NCI-H2107 (cell line): ENCODE measurements around the gene TNS3.

Experiments
- DNase-seq: peaks from one replicate; lab custom pipeline; 2025; lab: John Stamatoyannopoulos, UW

TNS3 gene

GRCh38 chr7:47521816-47522561 lies 59.9 kb downstream of the TNS3 start:
- no peak for DNase-seq

GRCh38 chr7:47521011-47521795 lies 60.7 kb downstream of the TNS3 start:
- no peak for DNase-seq

GRCh38 chr7:47520406-47520805 lies 61.5 kb downstream of the TNS3 start:
- no peak for DNase-seq

- no peak for DNase-seq
These were observed 63.1 kb downstream of the TNS3 start for GRCh38 chr7:47518827-47519226.

GRCh38 chr7:47517821-47518480 lies 64.0 kb downstream of the TNS3 start:
- no peak for DNase-seq

- DNase-seq, result peak; percentile 38
These were observed 64.8 kb downstream of the TNS3 start for GRCh38 chr7:47516985-47517600.

- DNase-seq, result no peak
These were observed 65.5 kb downstream of the TNS3 start for GRCh38 chr7:47516386-47516785.

- DNase-seq, result no peak
These were observed 66.5 kb downstream of the TNS3 start for GRCh38 chr7:47515305-47515834.

GRCh38 chr7:47514818-47515217 lies 67.1 kb downstream of the TNS3 start:
- no peak for DNase-seq

GRCh38 chr7:47514367-47514766 lies 67.5 kb downstream of the TNS3 start:
- no peak for DNase-seq

- DNase-seq, result no peak
These were observed 68.1 kb downstream of the TNS3 start for GRCh38 chr7:47513741-47514241.

GRCh38 chr7:47512481-47513176 lies 69.3 kb downstream of the TNS3 start:
- DNase-seq, result no peak

- no peak for DNase-seq
These were observed 70.1 kb downstream of the TNS3 start for GRCh38 chr7:47511699-47512370.

- no peak for DNase-seq
These were observed 71.1 kb downstream of the TNS3 start for GRCh38 chr7:47510786-47511185.

- DNase-seq, result no peak
These were observed 71.7 kb downstream of the TNS3 start for GRCh38 chr7:47510192-47510591.

- no peak for DNase-seq
These were observed 72.3 kb downstream of the TNS3 start for GRCh38 chr7:47509571-47509970.

- no peak for DNase-seq
These were observed 73.2 kb downstream of the TNS3 start for GRCh38 chr7:47508389-47509380.

- no peak for DNase-seq
These were observed 74.4 kb downstream of the TNS3 start for GRCh38 chr7:47507522-47507921.
